ENCODE data around the gene PRDM16. TPM values are rescaled to one million over a fixed set of nuclear protein-coding genes. Genes with fewer than 3 reads are reported as not detected.
"Not testable (repeated sequence)": the region's sequence is repeated elsewhere in the genome, so short reads cannot be mapped to it uniquely, and the experiment has no call there.

PRDM16 gene
- total RNA-seq, 1 experiment from 2014 or later: 1.4 TPM

DNA sequence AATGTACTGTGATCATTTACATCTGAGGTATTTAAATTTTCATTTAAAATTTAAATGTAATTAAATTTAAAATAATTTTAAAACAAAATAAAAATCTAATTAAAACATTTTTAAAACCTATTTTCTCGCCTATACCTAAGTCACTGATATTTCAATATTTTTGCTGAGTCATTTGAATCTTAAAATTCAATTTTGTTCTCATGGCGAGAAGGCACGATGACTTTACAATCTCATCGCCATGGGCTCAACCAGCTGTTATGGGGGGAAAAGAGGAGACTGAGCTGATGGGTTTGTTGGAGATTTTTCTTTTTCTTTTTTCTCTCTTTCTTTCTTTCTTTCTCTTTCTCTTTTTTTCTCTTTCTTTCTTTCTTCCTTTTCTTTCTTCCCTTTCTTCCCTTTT, 89.3 kb downstream of the PRDM16 start:
- peaks cover 5% of the 10 kb centered on the region; the same call in 1 of the 2 replicates for H3K27me3 ChIP-seq

DNA sequence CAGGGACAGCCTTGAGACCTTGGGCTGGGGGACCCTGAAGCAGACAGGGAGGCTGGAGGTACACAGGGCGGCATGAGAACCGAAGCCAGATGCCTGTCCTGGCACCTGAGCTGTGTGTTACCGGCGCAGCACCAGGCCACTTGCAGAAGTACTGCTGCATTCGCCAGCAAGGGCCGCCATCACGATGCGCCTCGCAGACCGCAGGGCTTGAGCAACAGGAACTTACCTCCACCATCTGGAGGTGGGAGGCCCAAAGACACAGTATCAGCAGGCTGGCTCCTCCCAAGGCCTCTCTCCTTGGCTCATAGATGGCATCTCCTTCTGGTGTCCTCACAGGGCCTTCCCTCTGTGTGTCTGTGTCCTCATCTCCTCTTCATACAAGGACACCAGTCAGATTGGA, 90.1 kb downstream of the PRDM16 start:
- Histone ChIP-seq H3K4me1 (no peaks in the 10 kb centered on the region), H3K9me3 (replicated peaks) (no peaks in the 10 kb centered on the region), H3K36me3 (no peaks in the 10 kb centered on the region), H3K27me3 (peaks cover 5% of the 10 kb centered on the region; the same call in 1 of the 2 replicates), H3K4me3 (no peak overlapping the region), H3K27ac (no peak overlapping the region)
- no peak for DNase-seq

More for the DNA sequence above, 89.3 kb downstream of the PRDM16 start:
- Histone ChIP-seq H3K4me1 (no peaks in the 10 kb centered on the region), H3K4me3 (no peak overlapping the region), H3K36me3 (no peaks in the 10 kb centered on the region), H3K27ac (no peak overlapping the region), H3K9me3 (replicated peaks) (no peaks in the 10 kb centered on the region)
- DNase-seq: no peak

- Histone ChIP-seq H3K4me1 (no peaks in the 10 kb centered on the region), H3K36me3 (no peaks in the 10 kb centered on the region), H3K4me3 (no peak overlapping the region), H3K27ac (no peak overlapping the region), H3K27me3 (peaks cover under 1% of the 10 kb centered on the region; the same call in 1 of the 2 replicates), H3K9me3 (replicated peaks) (no peaks in the 10 kb centered on the region)
- DNase-seq: no peak
Measured at GRCh38 chr1:3159996-3160395, 91.0 kb downstream of the PRDM16 start.

GRCh38 chr1:3160647-3161145, 91.7 kb downstream of the PRDM16 start:
- Histone ChIP-seq H3K4me3 (no peak overlapping the region), H3K27ac (no peak overlapping the region), H3K4me1 (no peaks in the 10 kb centered on the region), H3K9me3 (replicated peaks) (no peaks in the 10 kb centered on the region), H3K27me3 (no peaks in the 10 kb centered on the region), H3K36me3 (no peaks in the 10 kb centered on the region)
- no peak for DNase-seq

GRCh38 chr1:3161176-3161840, 92.3 kb downstream of the PRDM16 start:
- H3K4me1 ChIP-seq: no peaks in the 10 kb centered on the region
- H3K4me3 ChIP-seq: no peak overlapping the region
- DNase-seq: no peak
- no peak overlapping the region for H3K27ac ChIP-seq
- no peaks in the 10 kb centered on the region for H3K9me3 ChIP-seq (replicated peaks)
- no peaks in the 10 kb centered on the region for H3K36me3 ChIP-seq
- H3K27me3 ChIP-seq: no peaks in the 10 kb centered on the region

GRCh38 chr1:3162322-3162882, 93.4 kb downstream of the PRDM16 start:
- no peaks in the 10 kb centered on the region for H3K27me3 ChIP-seq
- H3K4me3 ChIP-seq: no peak overlapping the region

DNA sequence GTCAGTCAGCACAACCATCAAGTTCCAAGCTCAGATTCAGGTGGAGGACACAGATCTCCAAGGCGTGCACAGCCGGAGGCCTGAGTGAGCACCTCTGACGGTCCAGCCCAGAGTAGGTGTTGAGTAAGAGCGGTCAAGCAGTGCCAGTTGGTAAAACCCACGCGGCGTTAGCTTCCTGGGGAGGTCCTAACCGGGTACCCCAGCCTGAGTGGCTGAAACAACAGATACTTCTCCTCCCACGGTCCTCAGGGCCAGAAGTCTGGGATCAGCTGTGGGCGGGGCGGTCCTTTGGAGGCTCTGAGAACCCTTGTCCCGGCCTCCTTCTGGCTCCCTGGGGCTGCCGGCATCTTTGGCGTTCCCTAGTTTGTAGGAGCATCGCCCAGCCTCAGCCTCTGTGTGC, 94.4 kb downstream of the PRDM16 start:
- Histone ChIP-seq H3K27me3 (no peaks in the 10 kb centered on the region), H3K36me3 (no peaks in the 10 kb centered on the region), H3K27ac (no peak overlapping the region), H3K4me3 (no peak overlapping the region), H3K4me1 (no peaks in the 10 kb centered on the region), H3K9me3 (replicated peaks) (no peaks in the 10 kb centered on the region)
- no peak for DNase-seq

More at GRCh38 chr1:3162322-3162882, 93.4 kb downstream of the PRDM16 start:
- Histone ChIP-seq H3K27ac (no peak overlapping the region), H3K4me1 (no peaks in the 10 kb centered on the region), H3K36me3 (no peaks in the 10 kb centered on the region), H3K9me3 (replicated peaks) (no peaks in the 10 kb centered on the region)
- no peak for DNase-seq

DNA sequence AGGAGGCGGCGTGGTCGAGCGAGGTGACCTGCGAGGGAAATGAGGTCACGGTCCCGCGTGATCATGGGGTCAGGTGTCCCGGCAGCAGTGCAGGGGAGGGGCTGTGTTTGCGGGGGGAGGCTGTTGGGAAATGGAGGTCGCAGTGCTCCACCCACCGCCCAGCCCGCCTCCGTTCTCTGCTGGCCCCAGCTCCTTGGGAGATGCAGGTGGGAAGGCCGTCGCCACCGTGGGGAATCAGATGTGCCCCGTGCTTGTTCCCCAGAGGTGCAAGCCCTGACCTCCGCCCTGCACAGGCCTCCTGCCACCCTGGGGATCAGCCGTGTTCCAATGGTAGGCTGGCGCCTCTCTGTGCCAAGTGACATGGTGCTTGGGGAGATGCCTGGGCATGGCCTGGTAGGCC, 95.7 kb downstream of the PRDM16 start:
- Histone ChIP-seq H3K27me3 (no peaks in the 10 kb centered on the region), H3K27ac (no peak overlapping the region), H3K9me3 (replicated peaks) (no peaks in the 10 kb centered on the region), H3K36me3 (no peaks in the 10 kb centered on the region), H3K4me1 (no peaks in the 10 kb centered on the region), H3K4me3 (no peak overlapping the region)
- no peak for DNase-seq

DNA sequence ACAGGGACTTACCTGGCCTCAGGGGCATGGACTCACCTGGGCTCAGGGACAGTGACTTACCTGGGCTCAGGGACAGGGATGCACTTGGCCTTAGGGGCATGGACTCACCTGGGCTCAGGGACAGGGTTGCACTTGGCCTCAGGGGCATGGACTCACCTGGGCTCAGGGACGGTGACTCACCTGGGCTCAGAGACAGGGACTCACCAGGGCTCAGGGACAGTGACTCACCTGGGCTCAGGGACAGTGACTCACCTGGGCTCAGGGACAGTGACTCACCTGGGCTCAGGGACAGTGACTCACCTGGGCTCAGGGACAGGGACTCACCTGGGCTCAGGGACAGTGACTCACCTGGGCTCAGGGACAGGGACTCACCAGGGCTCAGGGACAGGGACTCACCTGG, 96.2 kb downstream of the PRDM16 start:
- not testable (repeated sequence) for H3K27me3 ChIP-seq, DNase-seq

DNA sequence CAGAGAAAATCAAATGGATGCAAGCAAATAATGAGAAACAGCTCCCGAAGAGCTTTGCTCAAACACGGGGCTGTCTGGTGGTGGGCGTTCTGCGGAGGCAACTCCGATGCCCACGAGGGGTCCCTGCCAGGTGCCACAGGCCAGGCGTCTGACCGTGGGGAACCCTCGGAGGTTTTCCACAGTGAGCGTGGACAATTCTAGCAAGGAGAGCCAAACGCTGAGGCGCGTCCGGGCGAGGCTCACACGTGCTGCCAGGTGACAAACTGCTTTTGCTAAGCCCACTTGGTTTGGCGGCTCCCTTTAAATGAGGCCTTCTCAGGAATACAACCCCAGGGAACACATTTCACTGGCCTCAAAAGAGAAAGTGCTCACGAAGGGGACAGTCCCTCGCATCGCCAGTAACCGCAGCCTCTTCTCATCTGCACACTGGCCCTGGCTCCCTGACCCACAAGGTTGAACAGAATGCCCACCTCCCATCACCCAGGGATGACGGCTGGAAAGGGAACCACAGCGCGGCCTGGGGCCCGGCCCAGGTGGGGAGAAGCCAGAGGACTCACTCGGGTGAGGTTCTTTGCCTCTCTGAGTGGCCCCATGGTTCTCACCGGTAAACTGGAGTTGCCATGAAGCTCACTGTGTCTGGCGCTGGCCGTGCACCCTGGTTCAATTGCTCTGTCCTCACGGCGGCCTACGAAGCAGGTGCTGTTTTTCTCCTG, 97.4 kb downstream of the PRDM16 start:
- peaks cover 5% of the 10 kb centered on the region; the same call in 1 of the 2 replicates for H3K4me1 ChIP-seq
- no peak overlapping the region for H3K4me3 ChIP-seq
- H3K9me3 ChIP-seq (replicated peaks): no peaks in the 10 kb centered on the region
- no peak overlapping the region for H3K27ac ChIP-seq
- H3K27me3 ChIP-seq: no peaks in the 10 kb centered on the region
- no peak for DNase-seq
- H3K36me3 ChIP-seq: no peaks in the 10 kb centered on the region

More for the DNA sequence above, 96.2 kb downstream of the PRDM16 start:
- not testable (repeated sequence) for H3K9me3 ChIP-seq (replicated peaks); H3K27ac ChIP-seq; H3K4me3 ChIP-seq; H3K36me3 ChIP-seq; H3K4me1 ChIP-seq

- Histone ChIP-seq H3K4me3 (no peak overlapping the region), H3K27me3 (no peaks in the 10 kb centered on the region), H3K27ac (no peak overlapping the region), H3K4me1 (peaks cover 5% of the 10 kb centered on the region; the same call in 1 of the 2 replicates), H3K36me3 (no peaks in the 10 kb centered on the region), H3K9me3 (replicated peaks) (no peaks in the 10 kb centered on the region)
- DNase-seq: no peak
Measured at GRCh38 chr1:3167255-3167654, 98.3 kb downstream of the PRDM16 start.

DNA sequence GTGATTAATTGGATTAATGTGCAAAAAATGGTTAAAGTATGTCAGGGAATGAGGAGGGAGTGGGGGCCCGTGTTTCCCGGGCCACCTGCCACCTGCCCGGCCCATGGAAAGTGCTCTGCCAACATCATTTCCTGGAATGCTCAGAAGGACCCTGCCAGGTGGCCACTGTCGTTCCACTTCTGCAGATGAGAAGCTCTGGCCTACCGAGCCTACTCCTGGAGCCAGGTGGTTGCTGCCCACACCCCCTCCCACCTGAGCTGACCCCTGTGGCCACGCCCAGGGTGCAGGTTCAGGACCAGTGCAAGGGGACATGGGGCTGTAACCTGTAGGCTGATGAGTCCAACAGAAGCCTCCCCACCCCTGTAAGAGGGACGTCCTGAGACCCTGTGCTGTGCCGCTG, 99.7 kb downstream of the PRDM16 start:
- DNase-seq: no peak
- no peaks in the 10 kb centered on the region for H3K9me3 ChIP-seq (replicated peaks)
- no peaks in the 10 kb centered on the region for H3K27me3 ChIP-seq
- no peaks in the 10 kb centered on the region for H3K36me3 ChIP-seq
- H3K4me3 ChIP-seq: no peak overlapping the region
- peaks cover 5% of the 10 kb centered on the region; the same call in 1 of the 2 replicates for H3K4me1 ChIP-seq
- no peak overlapping the region for H3K27ac ChIP-seq

DNA sequence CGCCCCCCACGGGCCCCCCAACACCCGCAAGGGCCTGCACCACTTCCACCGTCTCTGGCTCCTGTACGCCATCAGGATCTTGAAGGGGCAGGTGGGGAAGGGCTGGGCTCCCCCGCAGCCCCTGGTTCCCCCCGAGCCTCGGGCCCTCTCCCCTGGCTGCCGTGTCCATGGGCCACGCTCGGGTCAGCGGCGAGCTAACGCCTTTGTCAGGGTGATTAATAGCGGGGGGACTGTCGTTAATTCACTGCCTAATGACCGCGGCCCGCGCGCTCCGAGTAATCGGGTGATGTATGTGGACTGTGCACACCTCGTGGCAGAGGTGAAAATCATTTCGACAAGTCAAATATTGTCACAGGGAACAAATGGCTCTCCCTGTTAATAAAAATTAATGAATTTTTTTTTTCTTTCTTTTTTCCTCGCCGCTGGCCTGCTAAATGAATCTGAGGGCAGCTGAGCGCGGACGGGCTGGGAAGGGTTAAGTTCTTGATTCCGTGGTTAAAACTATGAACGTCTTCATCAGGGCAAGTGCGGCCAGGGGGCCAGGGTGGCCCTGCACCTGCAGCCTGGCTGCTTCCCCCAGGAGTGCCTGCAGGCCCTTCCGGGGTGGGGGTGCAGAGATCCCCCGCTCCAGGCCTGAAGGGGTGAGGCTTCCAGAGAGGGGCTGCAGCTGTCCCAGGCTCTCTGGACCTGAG, 100.8 kb downstream of the PRDM16 start:
- no peak overlapping the region for H3K27ac ChIP-seq
- no peak overlapping the region for H3K4me3 ChIP-seq
- peaks cover 5% of the 10 kb centered on the region; the same call in 1 of the 2 replicates for H3K4me1 ChIP-seq
- no peaks in the 10 kb centered on the region for H3K27me3 ChIP-seq
- no peaks in the 10 kb centered on the region for H3K36me3 ChIP-seq
- H3K9me3 ChIP-seq (replicated peaks): no peaks in the 10 kb centered on the region
- no peak for DNase-seq

DNA sequence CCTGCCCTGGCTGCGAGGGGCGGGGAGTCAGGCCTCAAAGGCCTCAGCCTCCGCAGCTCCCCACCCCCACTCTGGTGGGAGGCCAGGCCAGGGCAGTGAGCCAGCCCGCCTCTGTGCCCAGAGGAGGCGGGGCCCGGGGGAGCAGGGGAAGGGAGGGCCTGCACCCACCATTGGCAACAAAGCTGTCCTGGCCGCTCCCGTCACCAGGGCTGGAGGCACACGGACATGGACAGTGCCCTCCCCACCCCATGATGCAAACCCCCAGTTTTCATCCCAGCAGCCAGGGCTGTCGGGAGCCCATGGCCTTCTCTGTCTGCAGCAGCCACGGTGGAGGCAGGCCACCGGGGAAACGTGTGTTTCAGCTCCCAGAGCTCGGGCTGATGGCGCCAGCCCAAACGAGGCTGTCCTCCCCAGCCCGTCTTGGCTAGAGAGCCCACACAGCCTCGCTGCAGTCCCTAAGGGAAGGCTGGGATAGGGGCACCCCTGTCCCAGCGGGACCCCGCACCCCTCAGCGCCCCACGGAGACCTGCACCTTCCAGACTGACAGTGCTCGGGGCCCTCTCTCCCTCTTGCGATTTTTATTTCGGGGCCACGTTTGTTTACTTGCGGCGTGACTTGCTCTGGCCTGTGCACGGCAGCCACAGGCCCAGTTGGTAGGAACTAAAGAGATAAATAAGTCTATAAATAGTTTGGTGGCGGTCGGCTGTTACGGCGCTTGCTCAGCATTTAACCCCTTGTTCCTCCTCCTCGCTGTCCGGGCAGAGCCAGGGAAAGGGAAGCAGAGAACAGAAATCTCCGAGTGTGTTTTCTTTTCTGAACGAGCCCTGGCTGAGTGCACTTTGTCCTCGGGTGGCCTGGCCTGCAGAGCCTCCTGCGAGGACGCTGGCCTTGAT, 101.8 kb downstream of the PRDM16 start:
- no peaks in the 10 kb centered on the region for H3K27me3 ChIP-seq

More for the DNA sequence above, 101.8 kb downstream of the PRDM16 start:
- H3K27ac ChIP-seq: peak overlapping the region; percentile 0; the same call in 1 of the 2 replicates
- DNase-seq: peak; percentile 64 to 69
- H3K9me3 ChIP-seq (replicated peaks): no peaks in the 10 kb centered on the region
- H3K4me1 ChIP-seq: peaks cover 5% of the 10 kb centered on the region; the same call in 1 of the 2 replicates
- peak overlapping the region; percentile 46 for H3K4me3 ChIP-seq
- H3K36me3 ChIP-seq: no peaks in the 10 kb centered on the region
